Activated T-cell treated with anti-CD3 and anti-CD28 coated beads for 4 hours (primary cell): ENCODE results near the gene CEP128.
"Not testable (repeated sequence)": the region's sequence is repeated elsewhere in the genome, so short reads cannot be mapped to it uniquely, and the experiment has no call there.

Experiments
- DNase-seq: peaks from one replicate; pipeline ENCODE4 v3.0.0-alpha.2; 2020

Gene CEP128

DNA sequence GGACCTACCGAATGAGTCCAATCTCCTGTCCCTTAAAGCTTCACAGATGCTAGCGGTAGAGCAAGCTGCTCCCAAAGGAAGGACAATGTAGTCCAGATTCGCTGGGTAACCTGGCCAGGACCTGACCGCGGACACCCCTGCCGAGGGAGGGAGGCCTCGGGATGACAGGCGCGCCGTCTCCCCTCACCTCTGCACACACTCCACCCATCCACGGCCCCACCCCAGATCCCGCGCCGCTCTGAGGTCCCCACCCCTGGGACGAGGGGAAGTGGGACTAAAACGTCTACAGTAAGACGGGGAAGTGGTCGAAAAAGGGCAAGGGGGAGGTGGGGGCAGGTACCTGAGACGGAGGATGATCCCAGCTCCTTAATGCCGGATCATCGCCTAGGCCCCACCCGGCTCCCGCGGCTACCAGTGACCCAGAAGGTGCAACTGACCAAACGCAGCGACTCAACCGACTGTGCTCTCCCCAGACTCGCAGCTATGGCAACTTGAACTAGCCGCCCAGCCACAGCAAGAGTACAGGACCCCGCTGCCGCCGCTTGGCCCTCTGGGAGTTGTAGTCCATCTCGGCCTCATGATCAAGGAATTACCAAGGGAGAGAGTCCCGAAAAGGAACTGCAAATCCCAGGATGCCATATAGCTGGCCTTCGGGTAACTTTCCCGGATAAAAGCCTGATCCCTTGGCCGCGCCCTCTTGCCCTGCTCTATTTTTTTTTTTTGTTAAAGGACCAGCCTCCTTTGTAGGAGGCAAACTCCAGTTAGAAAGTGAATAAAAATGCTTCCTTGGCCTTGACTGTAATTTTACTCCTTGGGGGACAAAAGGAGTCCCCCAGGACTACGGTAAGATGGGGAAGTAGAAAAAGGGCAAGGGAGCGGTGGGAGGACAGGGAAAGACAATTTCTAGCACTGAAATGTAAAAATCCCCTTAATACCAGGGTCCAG is at the start of gene CEP128:
TSS of gene CEP128 (minus strand) at position 498 of the 945 bp plus-strand sequence.
- peak; percentile 74 for DNase-seq

DNA sequence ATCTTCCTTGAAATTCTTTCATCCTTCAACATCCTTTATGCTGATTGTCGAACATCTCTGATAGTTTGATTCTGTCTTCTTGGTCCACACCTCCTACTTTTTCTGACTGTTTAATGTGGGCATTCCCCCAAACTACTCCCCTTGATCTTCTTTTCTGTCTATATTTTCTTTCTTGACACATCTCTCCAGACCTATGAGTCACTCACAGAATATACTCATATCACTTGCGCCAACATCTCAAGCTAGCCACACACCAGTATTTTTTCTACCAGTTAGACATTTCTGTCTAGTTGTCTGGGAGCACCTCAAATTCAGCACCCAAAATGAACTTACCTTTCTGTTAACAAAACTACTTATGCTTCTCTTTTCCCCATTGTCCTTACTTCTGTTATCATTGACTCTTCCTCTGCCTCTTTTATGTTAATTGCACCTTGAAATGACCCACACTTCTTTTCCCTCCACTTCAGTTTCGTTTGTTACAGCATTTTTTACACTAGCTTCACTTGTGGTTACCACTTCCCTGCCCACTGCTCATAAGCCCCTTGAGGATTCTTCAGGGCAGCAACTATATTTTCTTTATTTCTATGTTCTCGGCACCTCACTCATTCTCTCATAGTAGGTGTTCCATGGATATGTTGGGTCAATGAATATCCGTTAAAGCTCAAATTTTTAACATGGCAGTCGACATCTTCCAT is 47.3 kb upstream of the CEP128 start:
- DNase-seq = no peak

DNA sequence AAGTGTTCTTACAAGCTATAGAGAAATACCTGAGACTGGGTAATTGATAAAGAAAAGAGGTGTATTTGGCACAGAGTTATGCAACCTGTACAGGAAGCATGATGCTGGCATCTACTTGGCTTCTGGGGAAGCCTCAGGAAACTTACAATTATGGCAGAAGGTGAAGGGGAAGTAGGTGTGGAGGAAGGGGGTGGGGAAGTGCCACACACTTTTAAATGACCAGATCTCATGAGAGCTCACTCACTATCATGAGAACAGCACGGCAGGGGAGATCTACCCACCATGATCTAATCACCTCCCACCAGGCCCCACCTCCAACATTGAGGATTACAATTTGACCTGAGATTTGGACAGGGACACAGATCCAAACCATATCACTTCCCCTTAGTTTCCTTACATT is 46.7 kb upstream of the CEP128 start:
- no peak for DNase-seq

GRCh38 chr14:80987235-80988032 is 45.9 kb upstream of the CEP128 start:
- DNase-seq = peak; percentile 44

DNA sequence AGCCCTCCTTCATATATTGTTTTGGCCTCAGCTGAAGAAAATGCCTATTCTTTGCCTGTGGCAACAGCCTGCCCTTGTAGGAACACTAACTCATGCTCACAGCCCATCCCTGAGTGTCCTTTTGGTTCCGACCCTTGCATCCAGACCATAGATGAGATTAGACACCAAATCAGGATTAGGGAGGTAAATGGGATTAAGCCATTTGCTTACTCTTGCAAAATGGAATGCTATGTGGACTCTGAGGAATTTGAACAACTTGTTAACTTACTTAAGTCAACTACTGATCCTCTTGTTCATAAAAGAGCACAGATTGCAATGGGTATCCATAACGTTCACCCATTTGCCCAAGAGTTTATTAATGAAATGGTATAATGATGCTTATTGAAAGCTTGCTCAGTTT is 41.2 kb upstream of the CEP128 start:
- no peak for DNase-seq

DNA sequence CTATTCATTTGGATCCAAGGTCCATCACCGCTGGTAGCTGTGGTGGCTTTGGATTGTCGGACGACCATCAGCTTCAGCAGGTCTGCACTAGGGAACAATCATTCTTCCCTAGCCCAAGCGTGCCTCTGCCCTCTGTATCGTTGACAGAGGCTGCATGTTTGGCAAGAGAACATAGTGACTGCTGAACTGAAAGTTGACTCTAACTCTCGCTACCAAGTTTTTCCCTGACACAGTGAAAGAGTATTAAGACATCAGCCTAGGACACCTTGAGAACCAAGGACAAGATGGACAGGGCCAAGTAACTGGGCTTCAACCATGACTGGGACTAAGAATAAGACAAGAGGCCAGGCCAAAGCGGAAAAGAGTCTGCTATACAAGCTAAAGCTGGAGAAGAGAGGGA is 40.1 kb upstream of the CEP128 start:
- no peak for DNase-seq

- no peak for DNase-seq
Observed at GRCh38 chr14:80981156-80981555, 39.6 kb upstream of the CEP128 start.

DNA sequence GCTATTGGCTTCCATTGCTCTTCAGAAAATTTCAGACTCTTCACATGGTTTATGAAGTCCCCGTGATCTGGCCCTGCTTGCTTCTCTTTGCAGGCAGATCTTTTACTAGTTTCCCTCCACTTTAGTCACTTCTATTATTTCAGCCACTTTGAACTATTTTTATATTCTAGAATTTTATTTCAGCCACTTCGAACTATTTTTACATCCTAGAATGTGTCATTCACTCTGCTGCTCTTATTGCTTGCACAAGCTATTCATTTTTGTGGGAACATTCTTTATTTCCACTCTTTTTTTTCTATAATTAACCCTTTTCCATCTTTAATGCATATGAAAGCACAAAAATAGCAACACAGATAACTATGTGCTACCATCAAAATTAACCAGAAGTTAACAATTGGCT is 38.4 kb upstream of the CEP128 start:
- no peak for DNase-seq

- no peak for DNase-seq
Observed at GRCh38 chr14:80978403-80978802, 36.9 kb upstream of the CEP128 start.

- DNase-seq = no peak
Observed at GRCh38 chr14:80977221-80977620, 35.7 kb upstream of the CEP128 start.

GRCh38 chr14:80974679-80975078 is 33.1 kb upstream of the CEP128 start:
- no peak for DNase-seq

DNA sequence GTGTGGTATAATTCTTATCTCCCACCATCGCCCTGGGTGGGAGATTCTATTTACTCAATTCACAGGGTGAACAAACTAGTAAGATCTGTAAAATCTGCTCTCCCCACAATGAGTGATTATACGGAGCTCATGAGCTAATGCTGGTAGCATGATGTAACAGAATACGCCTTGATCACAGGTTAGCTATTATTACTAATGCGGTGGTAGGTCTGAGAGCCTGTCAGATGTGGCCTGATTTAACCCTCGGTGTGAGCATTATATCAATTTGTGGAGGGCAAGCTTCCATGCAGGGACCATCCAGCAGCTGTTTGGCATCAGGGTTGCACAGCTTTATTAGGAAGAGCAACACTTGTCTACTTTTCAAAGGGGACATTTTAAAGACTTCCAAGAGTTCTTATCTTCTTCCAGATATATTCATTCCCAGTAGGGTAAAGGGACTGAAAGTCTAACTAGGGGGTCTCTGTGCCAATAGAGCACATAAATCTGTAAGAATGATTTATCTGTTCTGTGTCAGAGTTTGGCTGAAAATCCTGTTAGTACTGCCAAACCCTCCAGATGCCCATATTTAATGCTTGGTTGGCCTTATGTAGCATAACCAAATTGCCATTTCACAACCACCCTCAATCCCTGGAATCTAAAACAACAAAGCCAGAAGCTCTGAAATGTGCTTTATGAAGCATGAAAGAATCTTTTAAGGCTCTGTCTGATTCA is 32.5 kb upstream of the CEP128 start:
- DNase-seq = no peak

DNA sequence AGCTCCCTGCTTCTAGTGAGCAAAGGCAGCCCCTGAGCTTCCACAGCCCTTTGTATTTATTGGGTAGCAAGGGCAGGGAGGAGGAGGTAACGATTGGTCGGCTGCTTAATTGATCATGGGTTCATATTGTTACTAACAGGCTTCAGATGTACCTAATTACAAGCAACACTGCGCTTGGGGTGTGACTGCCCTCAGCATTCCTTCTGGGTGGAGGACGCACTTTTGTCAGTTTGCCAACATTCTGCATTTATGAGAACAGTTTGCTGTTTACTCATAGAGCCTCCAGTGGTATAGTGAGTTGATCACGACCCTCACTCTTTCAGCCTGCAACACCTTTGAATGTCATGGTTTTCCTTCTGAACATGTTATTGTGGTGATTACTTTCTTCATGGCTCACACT is 23.5 kb upstream of the CEP128 start:
- no peak for DNase-seq

- DNase-seq = peak; percentile 10
Observed at GRCh38 chr14:80959496-80959895, 18.0 kb upstream of the CEP128 start.

- DNase-seq = no peak
Observed at GRCh38 chr14:80958939-80959338, 17.4 kb upstream of the CEP128 start.

- no peak for DNase-seq
Observed at GRCh38 chr14:80958226-80958625, 16.7 kb upstream of the CEP128 start.

DNA sequence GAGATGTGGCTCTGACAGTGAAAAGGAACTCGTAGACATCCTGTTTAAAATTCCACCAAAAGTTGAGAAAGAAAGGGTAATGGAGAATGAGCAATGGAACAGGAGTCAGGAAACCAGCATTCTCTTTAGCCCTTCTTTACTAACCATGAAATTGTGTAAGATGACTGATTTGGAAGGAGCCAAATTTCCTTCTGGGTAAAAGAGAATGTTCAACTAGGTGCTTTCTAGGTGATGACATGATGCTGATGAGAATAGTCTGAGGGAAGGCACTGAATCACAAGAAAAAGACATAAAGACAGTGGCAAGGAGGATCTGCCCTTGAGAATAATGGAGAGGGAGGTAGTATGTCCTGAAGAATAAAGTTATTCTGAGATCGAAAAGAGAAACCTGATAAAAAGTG is 16.1 kb upstream of the CEP128 start:
- DNase-seq = no peak

DNA sequence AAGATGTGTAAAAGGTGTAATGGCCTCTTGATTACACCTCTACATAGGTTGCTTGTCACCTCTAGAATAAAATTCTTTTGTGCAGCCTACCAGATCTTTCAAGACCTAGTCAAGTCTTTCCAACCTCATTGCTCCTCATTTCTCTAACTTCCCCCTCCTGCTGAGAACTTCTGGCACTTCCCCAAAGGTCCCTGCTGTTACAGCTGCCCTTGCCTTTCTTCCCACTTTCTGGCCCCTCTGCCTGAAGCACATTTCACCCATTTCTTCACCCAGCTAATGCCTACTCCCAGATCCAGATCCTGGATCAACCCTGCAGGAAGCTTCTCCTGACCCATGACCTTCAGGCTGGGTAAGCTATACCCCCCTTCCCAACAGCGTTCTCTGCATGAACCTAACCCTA is 15.4 kb upstream of the CEP128 start:
- DNase-seq = no peak

DNA sequence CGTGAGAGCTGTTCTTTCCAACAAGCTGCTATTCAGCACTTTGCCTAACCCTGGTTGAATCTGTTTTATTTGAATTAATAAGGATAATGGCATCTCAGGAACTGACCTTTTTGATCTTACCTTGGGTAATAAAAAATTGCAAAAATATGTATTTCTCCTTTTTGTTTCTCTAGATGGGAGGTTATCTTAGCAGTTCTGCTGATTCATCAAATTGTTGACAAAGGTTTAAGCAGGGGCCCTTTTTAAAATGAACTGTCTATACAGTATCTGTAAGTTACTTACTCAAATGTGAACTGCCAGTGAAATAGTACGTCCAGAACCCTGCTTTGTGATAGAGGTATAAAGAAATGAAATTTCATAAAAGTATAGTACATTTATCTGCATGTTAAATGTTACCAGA is 14.6 kb upstream of the CEP128 start:
- no peak for DNase-seq

- no peak for DNase-seq
Observed at GRCh38 chr14:80955416-80955941, 13.9 kb upstream of the CEP128 start, which contains the start of gene TSHR. Gene TSHR, plus strand, starts transcription at chr14:80955621. Its CDS starts 60 bp downstream, at chr14:80955681.

- peak; percentile 70 for DNase-seq
Observed at GRCh38 chr14:80954687-80955299, 13.3 kb upstream of the CEP128 start.

GRCh38 chr14:80953211-80953610 is 11.7 kb upstream of the CEP128 start:
- not testable (repeated sequence) for DNase-seq
